ENCODE measurements around the gene CBX4.

The CBX4 gene

DNA sequence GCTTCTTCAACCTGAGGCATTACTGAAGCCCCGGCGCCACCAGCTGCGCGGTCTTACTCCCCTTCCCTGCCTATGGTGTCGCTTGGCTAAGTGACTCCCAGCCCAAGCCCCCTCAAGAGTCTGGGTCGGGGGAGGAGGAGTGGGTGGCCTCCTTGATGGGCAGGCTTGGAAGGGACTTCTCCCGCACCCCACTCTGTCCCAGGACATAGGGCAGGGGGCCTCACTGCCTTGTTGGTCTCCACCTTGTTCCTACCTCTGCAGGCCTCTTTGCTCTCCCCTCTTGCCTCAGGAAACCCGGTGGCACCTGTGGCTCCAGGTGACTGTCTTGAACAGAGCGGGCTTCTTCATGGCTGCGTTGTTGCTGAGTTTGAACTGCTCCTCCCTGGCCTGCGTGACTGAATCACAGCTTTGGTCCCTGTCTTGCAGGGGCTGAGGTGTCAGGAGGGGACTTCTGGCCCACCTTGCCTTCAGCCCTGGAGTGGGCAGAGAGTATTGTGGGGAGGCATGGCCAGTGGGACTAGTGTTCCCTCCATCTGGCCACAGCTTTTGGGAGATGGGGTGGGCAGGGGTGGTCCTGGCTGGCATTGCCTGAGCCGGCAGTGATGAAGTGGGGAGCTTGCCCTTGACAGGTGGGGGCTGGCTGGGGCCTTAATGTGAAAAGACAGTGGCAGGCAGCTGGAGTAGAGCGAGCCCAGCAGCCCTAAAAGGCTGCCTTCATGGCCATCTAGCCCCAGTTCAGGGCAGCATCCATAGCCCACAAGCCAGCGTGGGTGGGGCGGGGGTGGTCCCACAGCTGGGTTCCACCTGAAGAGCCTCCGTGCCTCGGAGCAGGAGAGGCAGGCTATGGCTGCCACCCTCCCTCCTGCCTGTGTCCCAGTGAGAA lies 54.0 kb downstream of the CBX4 start:
- DNase-seq, result no peak

DNA sequence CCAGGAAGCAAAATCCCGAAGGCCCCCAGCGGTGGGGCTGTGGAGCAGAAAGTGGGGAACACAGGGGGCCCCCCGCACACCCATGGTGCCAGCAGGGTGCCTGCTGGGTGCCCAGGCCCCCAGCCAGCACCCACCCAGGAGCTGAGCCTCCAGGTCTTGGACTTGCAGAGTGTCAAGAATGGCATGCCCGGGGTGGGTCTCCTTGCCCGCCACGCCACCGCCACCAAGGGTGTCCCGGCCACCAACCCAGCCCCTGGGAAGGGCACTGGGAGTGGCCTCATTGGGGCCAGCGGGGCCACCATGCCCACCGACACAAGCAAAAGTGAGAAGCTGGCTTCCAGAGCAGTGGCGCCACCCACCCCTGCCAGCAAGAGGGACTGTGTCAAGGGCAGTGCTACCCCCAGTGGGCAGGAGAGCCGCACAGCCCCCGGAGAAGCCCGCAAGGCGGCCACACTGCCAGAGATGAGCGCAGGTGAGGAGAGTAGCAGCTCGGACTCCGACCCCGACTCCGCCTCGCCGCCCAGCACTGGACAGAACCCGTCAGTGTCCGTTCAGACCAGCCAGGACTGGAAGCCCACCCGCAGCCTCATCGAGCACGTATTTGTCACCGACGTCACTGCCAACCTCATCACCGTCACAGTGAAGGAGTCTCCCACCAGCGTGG lies 54.8 kb downstream of the CBX4 start:
- DNase-seq, result no peak

- DNase-seq, result no peak
Observed at GRCh38 chr17:79783891-79784290, 55.3 kb downstream of the CBX4 start.
